ENCODE data around the gene NFKB2. TPM values are rescaled to one million over a fixed set of nuclear protein-coding genes. Genes with fewer than 3 reads are reported as not detected.

The NFKB2 gene
- total and polyA plus RNA-seq, 2 of the 8 experiments (the other 6 are each of a cell fraction or from before 2014, with no cell fraction given) = 20.4 to 31.4 TPM

- TF ChIP-seq HDAC2 (IDR thresholded peaks at IDR 0.05; ENCODE audit: borderline replicate concordance in 1 of 2, low read depth in 2 of 2, low read length in 2 of 2) = 0 out of 4 replicates have a peak, but pooled peaks of 1 of the 2 experiments have one; percentile 46
- TF ChIP-seq GABPA (IDR thresholded peaks at IDR 0.05; ENCODE audit: borderline replicate concordance, insufficient read depth, low read length) = peak; percentile 56; the same call in 1 of the 2 replicates
- no peak for TF ChIP-seq SIRT6 (IDR thresholded peaks at IDR 0.05; ENCODE audit: low read length)
- TF ChIP-seq MAX (IDR thresholded peaks at IDR 0.05) = peak; percentile 84
- TF ChIP-seq MAFK (IDR thresholded peaks at IDR 0.05; ENCODE audit: low read depth, low read length) = peak; percentile 10; the same call in 1 of the 2 replicates
- no peak for TF ChIP-seq SUZ12 (IDR thresholded peaks at IDR 0.05; ENCODE audit: low read length)
- no peak for TF ChIP-seq KDM5A (IDR thresholded peaks at IDR 0.05; ENCODE audit: low read length)
- TF ChIP-seq RNF2 (IDR thresholded peaks at IDR 0.05; ENCODE audit: borderline replicate concordance, low read depth, low read length, missing control alignments, poor library complexity, severe bottlenecking) = no peak
- TF ChIP-seq CTCF (IDR thresholded peaks at IDR 0.05; ENCODE audit: control extremely low read depth in 1 of 3, insufficient read depth in 1 of 3, low read depth in 1 of 3, low read length in 3 of 3) = peak in 2 of 3 experiments; percentile 96; a peak in 3 of 4 replicates
- TF ChIP-seq ASH2L (IDR thresholded peaks at IDR 0.05; ENCODE audit: low read length) = peak; percentile 78
- no peak for TF ChIP-seq ATF3 (IDR thresholded peaks at IDR 0.05; ENCODE audit: insufficient read depth, low read depth, low read length)
- no peak; a peak in 1 of 4 replicates for TF ChIP-seq SIN3A (conservative IDR thresholded peaks at IDR 0.05 in 1 of 2, IDR thresholded peaks at IDR 0.05 in 1 of 2; ENCODE audit: low read depth in 1 of 2, low read length in 2 of 2)
- peak; percentile 77 for TF ChIP-seq CTBP2 (IDR thresholded peaks at IDR 0.05; ENCODE audit: borderline replicate concordance, insufficient read depth, insufficient read length, low read length)
- no peak for TF ChIP-seq CHD2 (IDR thresholded peaks at IDR 0.05; ENCODE audit: low read length)
- TF ChIP-seq YY1 (IDR thresholded peaks at IDR 0.05; ENCODE audit: low read depth, low read length) = no peak
- TF ChIP-seq JUN (IDR thresholded peaks at IDR 0.05; ENCODE audit: low read depth, low read length) = no peak
These were observed 3.9 kb downstream of the NFKB2 start (continued) for GRCh38 chr10:102399217-102400021.
